Activated B cell treated with CpG ODN at 0.5 μM for 24 hours (primary cell): Measurements from ENCODE around the gene KLHL29. TPM values are rescaled to one million over a fixed set of nuclear protein-coding genes. Genes with fewer than 3 reads are reported as not detected.

Experiments
- ATAC-seq: fragments of 200-7000 bp; cut with Tn5 transposase; one replicate; pipeline ENCODE4 v1.10.0; 2021; ENCODE audit warnings: low read depth, mild to moderate bottlenecking, moderate library complexity
- CTCF ChIA-PET: fragments of 350-600 bp; sonication (Branson Sonifier 250); formaldehyde crosslinking; loops from one replicate; lab custom pipeline; 2021; ENCODE audit warnings: antibody characterized with exemption; lab: Charles Lee
- POLR2A ChIA-PET: fragments of 350-600 bp; sonication (Branson Sonifier 250); formaldehyde crosslinking; loops from one replicate; lab custom pipeline; 2021; ENCODE audit warnings: antibody characterized with exemption; lab: Charles Lee
- DNase-seq: peaks from one replicate; pipeline ENCODE4 v3.0.0; 2022
- H3K27ac Mint-ChIP-seq: one replicate; pipeline ENCODE4 v1.8.0; 2020; ENCODE audit warnings: mixed read lengths
- H3K27me3 Mint-ChIP-seq: one replicate; pipeline ENCODE4 v1.8.0; 2021; ENCODE audit warnings: mixed read lengths
- H3K36me3 Mint-ChIP-seq: one replicate; pipeline ENCODE4 v1.8.0; 2021; ENCODE audit warnings: low read depth, mixed read lengths
- H3K4me1 Mint-ChIP-seq: one replicate; pipeline ENCODE4 v1.8.0; 2021; ENCODE audit warnings: mixed read lengths
- H3K4me3 Mint-ChIP-seq: one replicate; pipeline ENCODE4 v1.8.0; 2020; ENCODE audit warnings: mild to moderate bottlenecking, mixed read lengths
- H3K9me3 Mint-ChIP-seq: one replicate; pipeline ENCODE4 v1.8.0; 2020; ENCODE audit warnings: mixed read lengths
- CTCF ChIP-seq: fragments of 200-600 bp; IDR thresholded peaks from one replicate; pipeline ENCODE4 v1.8.0; 2022; ENCODE audit warnings: antibody characterized with exemption, mild to moderate bottlenecking
- intact Hi-C: fragments of 100-400 bp; cut with micrococcal nuclease; formaldehyde crosslinking; loops from one replicate; pipeline ENCODE4 v1.15.1; 2024
- total RNA-seq: library from RNA; stranded (reverse); gene quantifications from 2 replicates; pipeline ENCODE4 v1.2.3, GENCODE V29; 2022

Gene KLHL29
- total RNA-seq, 1 donor from 2014 or later: 2.5 TPM

- Mint-ChIP-seq H3K4me3 (no peak overlapping the region), H3K27ac (no peak overlapping the region), H3K36me3 (peaks cover 40% of the 10 kb centered on the region)
Measured at GRCh38 chr2:23705771-23706612, 321.0 kb downstream of the KLHL29 start.

DNA sequence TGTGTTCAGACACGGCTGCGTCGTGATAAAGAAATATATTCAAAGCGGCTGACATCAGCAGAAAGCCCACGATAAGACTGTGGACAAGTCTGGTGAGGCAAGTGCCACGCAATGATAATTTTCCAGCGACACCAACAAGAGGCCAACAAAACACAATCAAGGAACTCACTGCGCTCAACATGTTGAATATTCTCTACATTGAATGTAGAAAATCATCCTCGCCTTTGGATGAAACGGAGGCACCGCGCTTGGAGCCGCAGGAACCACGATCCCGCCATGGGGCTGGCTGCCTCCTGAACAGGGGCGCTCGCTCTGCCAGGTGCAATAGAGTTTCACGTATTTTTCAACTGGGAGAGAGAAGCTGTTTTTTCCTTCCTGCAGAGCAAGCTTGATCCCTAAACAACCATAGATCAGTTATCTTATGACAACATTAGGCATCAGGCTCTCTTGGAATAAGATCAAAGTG is 321.7 kb downstream of the KLHL29 start:
- TF ChIP-seq CTCF: no peak
- no peak overlapping the region for H3K27ac Mint-ChIP-seq
- POLR2A ChIA-PET: no interaction called here
- peaks cover 38% of the 10 kb centered on the region for H3K36me3 Mint-ChIP-seq
- no peaks in the 10 kb centered on the region for H3K27me3 Mint-ChIP-seq
- ATAC-seq (no peak), DNase-seq (no peak)
- H3K9me3 Mint-ChIP-seq: no peaks in the 10 kb centered on the region
- intact Hi-C loops: no loop called here
- no peak overlapping the region for H3K4me3 Mint-ChIP-seq
- CTCF ChIA-PET: no interaction called here
- no peaks in the 10 kb centered on the region for H3K4me1 Mint-ChIP-seq

More at GRCh38 chr2:23705771-23706612, 321.0 kb downstream of the KLHL29 start:
- no peak for DNase-seq
- ChIA-PET CTCF (interaction anchor here (0.9 kb wide), 1 partner anchor 43 kb away, joined by 3 read pairs; no protein-coding TSS in a partner anchor), POLR2A (no interaction called here)
- intact Hi-C loops: no loop called here
- H3K4me1 Mint-ChIP-seq: no peaks in the 10 kb centered on the region
- H3K27me3 Mint-ChIP-seq: no peaks in the 10 kb centered on the region
- no peak for ATAC-seq
- TF ChIP-seq CTCF: no peak
- no peaks in the 10 kb centered on the region for H3K9me3 Mint-ChIP-seq

- DNase-seq: no peak
- no peaks in the 10 kb centered on the region for H3K4me1 Mint-ChIP-seq
- ChIA-PET CTCF (no interaction called here), POLR2A (no interaction called here)
- ATAC-seq: no peak
- H3K9me3 Mint-ChIP-seq: no peaks in the 10 kb centered on the region
- no peak overlapping the region for H3K27ac Mint-ChIP-seq
- TF ChIP-seq CTCF: no peak
- peaks cover 38% of the 10 kb centered on the region for H3K36me3 Mint-ChIP-seq
- no peaks in the 10 kb centered on the region for H3K27me3 Mint-ChIP-seq
- intact Hi-C loops: no loop called here
- H3K4me3 Mint-ChIP-seq: no peak overlapping the region
Measured at GRCh38 chr2:23707096-23707495, 322.1 kb downstream of the KLHL29 start.

DNA sequence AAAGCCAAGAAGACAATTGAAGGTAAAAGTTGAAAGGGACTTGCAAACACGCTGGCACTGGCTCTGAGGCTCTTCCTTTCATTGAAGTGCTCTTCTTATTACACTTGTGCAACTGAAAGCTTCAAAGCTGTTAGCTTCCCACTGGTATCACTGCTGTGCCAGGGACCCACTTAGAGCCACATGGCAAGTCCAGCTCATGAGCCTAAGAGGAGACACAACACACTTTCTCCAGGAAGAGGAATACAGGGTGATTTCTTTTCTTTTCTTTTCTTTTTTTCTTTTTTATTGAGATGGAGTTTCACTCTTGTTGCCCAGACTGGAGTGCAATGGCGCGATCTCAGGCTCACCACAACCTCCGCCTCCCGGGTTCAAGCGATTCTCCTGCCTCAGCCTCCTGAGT is 323.8 kb downstream of the KLHL29 start:
- H3K27me3 Mint-ChIP-seq: no peaks in the 10 kb centered on the region
- no peaks in the 10 kb centered on the region for H3K4me1 Mint-ChIP-seq
- intact Hi-C loops: no loop called here
- peaks cover 41% of the 10 kb centered on the region for H3K36me3 Mint-ChIP-seq
- CTCF ChIA-PET: no interaction called here
- no peak overlapping the region for H3K27ac Mint-ChIP-seq
- no peak for DNase-seq
- no peak for ATAC-seq
- POLR2A ChIA-PET: no interaction called here
- H3K9me3 Mint-ChIP-seq: no peaks in the 10 kb centered on the region
- TF ChIP-seq CTCF: no peak
- no peak overlapping the region for H3K4me3 Mint-ChIP-seq

DNA sequence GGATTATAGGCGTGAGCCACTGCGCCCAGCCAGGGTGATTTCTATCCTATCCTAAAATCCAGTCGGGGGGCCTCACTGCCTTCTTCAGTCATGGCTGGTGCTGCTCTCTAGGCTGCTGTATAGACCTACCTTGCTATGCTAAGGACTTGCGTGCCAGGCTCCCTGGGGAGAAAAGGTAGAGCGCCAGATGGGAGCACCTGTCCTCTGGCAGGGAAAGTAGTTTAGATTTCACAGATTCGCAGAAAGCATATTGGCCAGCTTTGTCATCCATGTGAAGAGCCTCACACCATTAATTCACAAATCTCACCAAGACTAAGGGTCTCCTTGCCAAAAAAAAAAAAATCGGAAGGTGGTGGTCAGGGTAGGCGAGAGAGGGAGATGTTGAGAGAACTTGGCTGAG is 324.3 kb downstream of the KLHL29 start:
- H3K27ac Mint-ChIP-seq: no peak overlapping the region
- intact Hi-C loops: no loop called here
- ATAC-seq (no peak), DNase-seq (no peak)
- no peak overlapping the region for H3K4me3 Mint-ChIP-seq
- CTCF ChIA-PET: no interaction called here
- H3K27me3 Mint-ChIP-seq: no peaks in the 10 kb centered on the region
- H3K36me3 Mint-ChIP-seq: peaks cover 42% of the 10 kb centered on the region
- POLR2A ChIA-PET: no interaction called here
- no peak for TF ChIP-seq CTCF
- no peaks in the 10 kb centered on the region for H3K4me1 Mint-ChIP-seq
- no peaks in the 10 kb centered on the region for H3K9me3 Mint-ChIP-seq
